Smooth muscle cell (in vitro differentiated cells): Measurements from ENCODE around the gene CHST12. TPM values are rescaled to one million over a fixed set of nuclear protein-coding genes. Genes with fewer than 3 reads are reported as not detected.

Experiments
- DNase-seq: peaks from one replicate; lab custom pipeline; 2025; ENCODE audit not compliant: unreplicated experiment; lab: John Stamatoyannopoulos, UW
- H2AFZ ChIP-seq: fragments of 200-600 bp; sonication (generic); 2 replicates; pipeline ENCODE4 v1.6.0; 2016; ENCODE audit warnings: antibody characterized with exemption, low read depth, mild to moderate bottlenecking
- H3F3A ChIP-seq: fragments of 200-600 bp; sonication (generic); 2 replicates; pipeline ENCODE4 v1.6.0; 2017; ENCODE audit warnings: antibody characterized with exemption, low read depth
- H3K27ac ChIP-seq: fragments of 200-600 bp; sonication (generic); 2 replicates; pipeline ENCODE4 v1.5.1; 2016; ENCODE audit warnings: low read depth, mild to moderate bottlenecking
- H3K27me3 ChIP-seq: fragments of 200-600 bp; sonication (generic); 2 replicates; pipeline ENCODE4 v1.6.1; 2016; ENCODE audit warnings: low read depth, mild to moderate bottlenecking
- H3K36me3 ChIP-seq: fragments of 200-600 bp; sonication (generic); 2 replicates; pipeline ENCODE4 v1.5.1; 2016; ENCODE audit warnings: low read depth
- H3K4me1 ChIP-seq: fragments of 200-600 bp; sonication (generic); 2 replicates; pipeline ENCODE4 v1.5.1; 2016; ENCODE audit warnings: low read depth
- H3K4me2 ChIP-seq: fragments of 200-600 bp; sonication (generic); 2 replicates; pipeline ENCODE4 v1.6.0; 2016; ENCODE audit warnings: mild to moderate bottlenecking
- H3K4me3 ChIP-seq: fragments of 200-600 bp; sonication (generic); 2 replicates; pipeline ENCODE4 v1.5.1; 2016; ENCODE audit warnings: mild to moderate bottlenecking
- H3K79me2 ChIP-seq: fragments of 200-600 bp; sonication (generic); 2 replicates; pipeline ENCODE4 v1.6.0; 2016; ENCODE audit warnings: low read depth, mild to moderate bottlenecking
- H3K9ac ChIP-seq: fragments of 200-600 bp; sonication (generic); 2 replicates; pipeline ENCODE4 v1.6.0; 2016; ENCODE audit warnings: low read depth
- H3K9me3 ChIP-seq: fragments of 200-600 bp; sonication (generic); replicated peaks from 2 replicates; pipeline ENCODE4 v1.5.1; 2016; ENCODE audit warnings: low read depth
- H4K20me1 ChIP-seq: fragments of 200-600 bp; sonication (generic); 2 replicates; pipeline ENCODE4 v1.6.0; 2016; ENCODE audit warnings: low read depth
- CTCF ChIP-seq: fragments of 200-600 bp; sonication (generic); IDR thresholded peaks from 2 replicates; pipeline ENCODE4 v1.5.1; 2017; ENCODE audit warnings: borderline replicate concordance, mild to moderate bottlenecking, antibody characterized with exemption; ENCODE audit not compliant: insufficient read depth, poor library complexity, severe bottlenecking
- WGBS: methylation state at CpG from one replicate; pipeline ENCODE4 v1.1.7; 2016; ENCODE audit warnings: low lambda C conversion rate; 5-methylcytosine and 5-hydroxymethylcytosine counted together
- polyA plus RNA-seq: library from polyadenylated mRNA; unstranded; fragments of >200 nt; fragmentation: Nextera tagmentation; extraction: Ambion mirVana; gene quantifications from 2 replicates; pipeline ENCODE4 v1.2.1, GENCODE V29; 2016
- total RNA-seq: library from RNA; depleted of rRNA; stranded (reverse); fragments of >200 nt; gene quantifications from 2 replicates; pipeline ENCODE4 v1.2.3, GENCODE V29; 2014

The CHST12 gene
- total and polyA plus RNA-seq, 2 experiments from 2014 or later, result 10.1 to 19.7 TPM

GRCh38 chr7:2445898-2446555 lies 42.6 kb downstream of the CHST12 start:
- H3K4me3 ChIP-seq, result no peak overlapping the region
- H3K4me2 ChIP-seq, result no peak overlapping the region
- no peaks in the 10 kb centered on the region for H3K4me1 ChIP-seq
- no peaks in the 10 kb centered on the region for H3F3A ChIP-seq
- DNase-seq, result no peak
- no peaks in the 10 kb centered on the region for H3K9me3 ChIP-seq
- no peaks in the 10 kb centered on the region for H3K36me3 ChIP-seq
- no peaks in the 10 kb centered on the region for H4K20me1 ChIP-seq
- no peak overlapping the region for H3K9ac ChIP-seq
- no peaks in the 10 kb centered on the region for H3K27me3 ChIP-seq
- H3K27ac ChIP-seq, result no peak overlapping the region
- 95% methylated on average over 20 of the region's 21 CpGs for WGBS
- TF ChIP-seq CTCF, result no peak
- no peak overlapping the region for H2AFZ ChIP-seq
- no peaks in the 10 kb centered on the region for H3K79me2 ChIP-seq

GRCh38 chr7:2446676-2447075 lies 43.3 kb downstream of the CHST12 start:
- no peaks in the 10 kb centered on the region for H3K27me3 ChIP-seq
- no peak overlapping the region for H3K4me3 ChIP-seq
- H3K79me2 ChIP-seq, result no peaks in the 10 kb centered on the region
- no peak for DNase-seq
- no peak overlapping the region for H2AFZ ChIP-seq
- no peaks in the 10 kb centered on the region for H4K20me1 ChIP-seq
- H3K4me1 ChIP-seq, result no peaks in the 10 kb centered on the region
- no peak overlapping the region for H3K9ac ChIP-seq
- no peak overlapping the region for H3K4me2 ChIP-seq
- no peak overlapping the region for H3K27ac ChIP-seq
- 95% methylated on average over 10 of the region's 10 CpGs for WGBS
- H3K9me3 ChIP-seq, result no peaks in the 10 kb centered on the region
- TF ChIP-seq CTCF, result no peak
- no peaks in the 10 kb centered on the region for H3F3A ChIP-seq
- H3K36me3 ChIP-seq, result no peaks in the 10 kb centered on the region

- H2AFZ ChIP-seq, result no peak overlapping the region
- no peaks in the 10 kb centered on the region for H3K4me1 ChIP-seq
- DNase-seq, result no peak
- WGBS, result 88% methylated on average over 30 of the region's 32 CpGs
- no peaks in the 10 kb centered on the region for H3K79me2 ChIP-seq
- no peak overlapping the region for H3K4me2 ChIP-seq
- no peak overlapping the region for H3K9ac ChIP-seq
- no peaks in the 10 kb centered on the region for H4K20me1 ChIP-seq
- H3K4me3 ChIP-seq, result no peak overlapping the region
- H3K27me3 ChIP-seq, result no peaks in the 10 kb centered on the region
- no peaks in the 10 kb centered on the region for H3F3A ChIP-seq
- H3K36me3 ChIP-seq, result no peaks in the 10 kb centered on the region
- H3K27ac ChIP-seq, result no peak overlapping the region
- TF ChIP-seq CTCF, result no peak
- H3K9me3 ChIP-seq, result no peaks in the 10 kb centered on the region
Measured at GRCh38 chr7:2450198-2451107, 47.0 kb downstream of the CHST12 start.
